Thyroid gland (tissue), 4 donors: ENCODE measurements around the gene COL11A2.

ENCODE experiments used
- POLR2A ChIP-seq, 2 donors: fragments of 450-650 bp; IDR thresholded peaks; one replicate each; pipeline ENCODE4 v1.6.1; 2017; ENCODE audit warnings: antibody characterized with exemption in 2 of 2, mild to moderate bottlenecking in 2 of 2, moderate library complexity in 1 of 2
- TF ChIP-seq, protein P1 (sequence below), 6 experiments: fragments of 200-600 bp in 3 of 6; fragments of 450-650 bp in 3 of 6; sonication (generic) in 3 of 6; IDR thresholded peaks; one replicate each; pipeline ENCODE4 v1.5.1; 2016 to 2019; ENCODE audit warnings: antibody characterized with exemption in 6 of 6, mild to moderate bottlenecking in 2 of 6, inconsistent platforms in 1 of 6, moderate library complexity in 1 of 6

GRCh38 chr6:33191383-33192104 lies 723 bp downstream of the COL11A2 start:
- TF ChIP-seq, protein P1, sequence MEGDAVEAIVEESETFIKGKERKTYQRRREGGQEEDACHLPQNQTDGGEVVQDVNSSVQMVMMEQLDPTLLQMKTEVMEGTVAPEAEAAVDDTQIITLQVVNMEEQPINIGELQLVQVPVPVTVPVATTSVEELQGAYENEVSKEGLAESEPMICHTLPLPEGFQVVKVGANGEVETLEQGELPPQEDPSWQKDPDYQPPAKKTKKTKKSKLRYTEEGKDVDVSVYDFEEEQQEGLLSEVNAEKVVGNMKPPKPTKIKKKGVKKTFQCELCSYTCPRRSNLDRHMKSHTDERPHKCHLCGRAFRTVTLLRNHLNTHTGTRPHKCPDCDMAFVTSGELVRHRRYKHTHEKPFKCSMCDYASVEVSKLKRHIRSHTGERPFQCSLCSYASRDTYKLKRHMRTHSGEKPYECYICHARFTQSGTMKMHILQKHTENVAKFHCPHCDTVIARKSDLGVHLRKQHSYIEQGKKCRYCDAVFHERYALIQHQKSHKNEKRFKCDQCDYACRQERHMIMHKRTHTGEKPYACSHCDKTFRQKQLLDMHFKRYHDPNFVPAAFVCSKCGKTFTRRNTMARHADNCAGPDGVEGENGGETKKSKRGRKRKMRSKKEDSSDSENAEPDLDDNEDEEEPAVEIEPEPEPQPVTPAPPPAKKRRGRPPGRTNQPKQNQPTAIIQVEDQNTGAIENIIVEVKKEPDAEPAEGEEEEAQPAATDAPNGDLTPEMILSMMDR (IDR thresholded peaks at IDR 0.05), result no peak
- no peak for TF ChIP-seq POLR2A (IDR thresholded peaks at IDR 0.05)
